HepG2 (cell line): ENCODE data around the gene CAPN11. TPM values are rescaled to one million over a fixed set of nuclear protein-coding genes. Genes with fewer than 3 reads are reported as not detected.

Experiments used
- ERF ChIP-seq: IDR thresholded peaks from 2 replicates; pipeline ENCODE4 v1.6.1; 2018; ENCODE audit warnings: missing biosample characterization, missing genetic modification reagents
- HNF1A ChIP-seq, 2 experiments: sonication (generic) in 1 of 2; formaldehyde crosslinking in 1 of 2; IDR thresholded peaks; 2 replicates each; pipeline versions ENCODE4 v1.4.0 to v1.6.1; 2016 to 2020; ENCODE audit warnings: borderline replicate concordance in 1 of 2, low read depth in 1 of 2, mild to moderate bottlenecking in 1 of 2, missing genetic modification reagents in 1 of 2
- IKZF4 ChIP-seq: sonication (generic); formaldehyde crosslinking; IDR thresholded peaks from 2 replicates; pipeline ENCODE4 v1.5.1; 2020; ENCODE audit warnings: borderline replicate concordance, mild to moderate bottlenecking, low read depth, missing genetic modification reagents; ENCODE audit errors: not compliant biosample characterization
- KLF13 ChIP-seq: sonication (generic); formaldehyde crosslinking; IDR thresholded peaks from 2 replicates; pipeline ENCODE4 v1.4.0; 2020; ENCODE audit warnings: mild to moderate bottlenecking, missing genetic modification reagents
- NFYB ChIP-seq: sonication (generic); formaldehyde crosslinking; IDR thresholded peaks from 2 replicates; pipeline ENCODE4 v1.4.0; 2020; ENCODE audit warnings: missing genetic modification reagents
- NR1H2 ChIP-seq: sonication (generic); formaldehyde crosslinking; IDR thresholded peaks from 2 replicates; pipeline ENCODE4 v1.8.1; 2022; ENCODE audit warnings: low read depth, missing genetic modification reagents, borderline replicate concordance
- PAWR ChIP-seq: sonication (generic); formaldehyde crosslinking; IDR thresholded peaks from 2 replicates; pipeline ENCODE4 v1.4.0; 2020; ENCODE audit warnings: missing genetic modification reagents, mild to moderate bottlenecking, borderline replicate concordance
- PLSCR1 ChIP-seq: sonication (generic); formaldehyde crosslinking; IDR thresholded peaks from 2 replicates; pipeline ENCODE4 v1.5.0; 2020; ENCODE audit warnings: missing genetic modification reagents, mild to moderate bottlenecking, borderline replicate concordance
- RARG ChIP-seq: sonication (generic); formaldehyde crosslinking; IDR thresholded peaks from 2 replicates; pipeline ENCODE4 v1.4.0; 2020; ENCODE audit warnings: low read depth, mild to moderate bottlenecking, missing genetic modification reagents
- SRSF9 ChIP-seq: fragments of 200-400 bp; formaldehyde crosslinking; IDR thresholded peaks from 2 replicates; pipeline ENCODE4 v1.6.1; 2018; ENCODE audit warnings: borderline replicate concordance, mild to moderate bottlenecking, low read depth, low read length; ENCODE audit not compliant: insufficient read depth, poor library complexity, severe bottlenecking
- SSRP1 ChIP-seq: IDR thresholded peaks from 2 replicates; pipeline ENCODE4 v1.6.1; 2016; ENCODE audit warnings: control low read depth
- TAF15 ChIP-seq: fragments of 200-400 bp; formaldehyde crosslinking; IDR thresholded peaks from one replicate; pipeline ENCODE4 v1.6.1; 2018; ENCODE audit warnings: mild to moderate bottlenecking, low read depth, low read length; ENCODE audit not compliant: poor library complexity, severe bottlenecking
- ZBTB42 ChIP-seq: sonication (generic); formaldehyde crosslinking; IDR thresholded peaks from 2 replicates; pipeline ENCODE4 v1.5.0; 2020; ENCODE audit warnings: mild to moderate bottlenecking, missing genetic modification reagents
- ZFP82 ChIP-seq: sonication (generic); formaldehyde crosslinking; IDR thresholded peaks from 2 replicates; pipeline ENCODE4 v1.5.1; 2020; ENCODE audit warnings: mild to moderate bottlenecking, missing genetic modification reagents, borderline replicate concordance
- ZNF180 ChIP-seq: sonication (generic); formaldehyde crosslinking; IDR thresholded peaks from 2 replicates; pipeline ENCODE4 v1.4.0; 2020; ENCODE audit warnings: low read depth, missing genetic modification reagents, borderline replicate concordance
- ZNF296 ChIP-seq: sonication (generic); formaldehyde crosslinking; conservative IDR thresholded peaks from 2 replicates; pipeline ENCODE4 v1.5.0; 2020; ENCODE audit warnings: mild to moderate bottlenecking, missing genetic modification reagents
- ZNF484 ChIP-seq: sonication (generic); formaldehyde crosslinking; IDR thresholded peaks from 2 replicates; pipeline ENCODE4 v1.5.1; 2020; ENCODE audit warnings: mild to moderate bottlenecking, low read depth, missing genetic modification reagents, borderline replicate concordance
- ZNF598 ChIP-seq: sonication (generic); formaldehyde crosslinking; IDR thresholded peaks from 2 replicates; pipeline ENCODE4 v1.5.1; 2020; ENCODE audit warnings: mild to moderate bottlenecking, missing genetic modification reagents, borderline replicate concordance
- ZNF629 ChIP-seq: sonication (generic); formaldehyde crosslinking; conservative IDR thresholded peaks from 2 replicates; pipeline ENCODE4 v1.5.0; 2020; ENCODE audit warnings: missing genetic modification reagents
- ZNF766 ChIP-seq: sonication (generic); formaldehyde crosslinking; IDR thresholded peaks from 2 replicates; pipeline ENCODE4 v1.5.0; 2020; ENCODE audit warnings: missing genetic modification reagents, borderline replicate concordance
- polyA plus RNA-seq, 8 experiments: library from polyadenylated mRNA; depleted of rRNA in 3 of 8; stranded (reverse) in 7 of 8; unstranded in 1 of 8; fragments of >200 nt; fragmentation: Illumina TruSeq in 4 of 8; extraction: Trizol in 4 of 8; gene quantifications; 2 replicates each; pipeline versions ENCODE4 v1.2.1 to v1.2.3, GENCODE V29; 2011 to 2016; ENCODE audit warnings: low read depth in 4 of 8, missing spikeins in 1 of 8, mixed read lengths in 1 of 8; ENCODE audit not compliant: insufficient read depth in 1 of 8
- total RNA-seq, 5 experiments: library from RNA; depleted of rRNA; stranded (reverse); fragments of >200 nt; fragmentation: Illumina TruSeq; extraction: Trizol; gene quantifications; 2 replicates each; pipeline ENCODE4 v1.2.3, GENCODE V29; 2016; ENCODE audit warnings: low read depth in 1 of 5
- TF ChIP-seq, protein P1 (sequence below): sonication (generic); formaldehyde crosslinking; IDR thresholded peaks from 2 replicates; pipeline ENCODE4 v1.4.0; 2020; ENCODE audit warnings: mild to moderate bottlenecking, missing genetic modification reagents
- TF ChIP-seq, protein P2 (sequence below): sonication (generic); formaldehyde crosslinking; IDR thresholded peaks from 2 replicates; pipeline ENCODE4 v1.8.1; 2023; ENCODE audit warnings: missing genetic modification reagents, inconsistent platforms, borderline replicate concordance

CAPN11 gene
- total and polyA plus RNA-seq, 2 of the 13 experiments (the other 11 are each of a cell fraction or from before 2014, with no cell fraction given) = 0.07 to 0.11 TPM

GRCh38 chr6:44157152-44157521 lies 1.5 kb upstream of the CAPN11 start (continued):
- no peak for TF ChIP-seq ERF (CRISPR knock-in tag)
- no peak for TF ChIP-seq PAWR (CRISPR knock-in tag)
- TF ChIP-seq PLSCR1 (CRISPR knock-in tag) = no peak
- TF ChIP-seq ZNF598 (CRISPR knock-in tag) = peak; percentile 77; the same call in 1 of the 2 replicates
- no peak for TF ChIP-seq TAF15
- no peak for TF ChIP-seq ZFP82 (CRISPR knock-in tag)
- TF ChIP-seq NFYB (CRISPR knock-in tag) = no peak
- no peak for TF ChIP-seq SRSF9
- no peak for TF ChIP-seq ZNF629
- TF ChIP-seq ZBTB42 (CRISPR knock-in tag) = no peak
- TF ChIP-seq NR1H2 (CRISPR knock-in tag) = no peak
- TF ChIP-seq ZNF296 (CRISPR knock-in tag) = no peak
- no peak for TF ChIP-seq HNF1A (IDR thresholded peaks at IDR 0.05; ENCODE audit: low read depth)
- TF ChIP-seq HNF1A (CRISPR knock-in tag; IDR thresholded peaks at IDR 0.05; ENCODE audit: borderline replicate concordance) = no peak
- TF ChIP-seq ZNF484 = no peak
- TF ChIP-seq ZNF766 (CRISPR knock-in tag) = no peak
- no peak for TF ChIP-seq ZNF180 (CRISPR knock-in tag)
- TF ChIP-seq, protein P1, sequence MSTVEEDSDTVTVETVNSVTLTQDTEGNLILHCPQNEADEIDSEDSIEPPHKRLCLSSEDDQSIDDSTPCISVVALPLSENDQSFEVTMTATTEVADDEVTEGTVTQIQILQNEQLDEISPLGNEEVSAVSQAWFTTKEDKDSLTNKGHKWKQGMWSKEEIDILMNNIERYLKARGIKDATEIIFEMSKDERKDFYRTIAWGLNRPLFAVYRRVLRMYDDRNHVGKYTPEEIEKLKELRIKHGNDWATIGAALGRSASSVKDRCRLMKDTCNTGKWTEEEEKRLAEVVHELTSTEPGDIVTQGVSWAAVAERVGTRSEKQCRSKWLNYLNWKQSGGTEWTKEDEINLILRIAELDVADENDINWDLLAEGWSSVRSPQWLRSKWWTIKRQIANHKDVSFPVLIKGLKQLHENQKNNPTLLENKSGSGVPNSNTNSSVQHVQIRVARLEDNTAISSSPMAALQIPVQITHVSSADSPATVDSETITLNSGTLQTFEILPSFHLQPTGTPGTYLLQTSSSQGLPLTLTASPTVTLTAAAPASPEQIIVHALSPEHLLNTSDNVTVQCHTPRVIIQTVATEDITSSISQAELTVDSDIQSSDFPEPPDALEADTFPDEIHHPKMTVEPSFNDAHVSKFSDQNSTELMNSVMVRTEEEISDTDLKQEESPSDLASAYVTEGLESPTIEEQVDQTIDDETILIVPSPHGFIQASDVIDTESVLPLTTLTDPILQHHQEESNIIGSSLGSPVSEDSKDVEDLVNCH (CRISPR knock-in tag) = no peak
- no peak for TF ChIP-seq KLF13 (CRISPR knock-in tag)
- no peak for TF ChIP-seq IKZF4 (CRISPR knock-in tag)
- TF ChIP-seq RARG (CRISPR knock-in tag) = no peak
- TF ChIP-seq SSRP1 (CRISPR knock-in tag) = no peak
- TF ChIP-seq, protein P2, sequence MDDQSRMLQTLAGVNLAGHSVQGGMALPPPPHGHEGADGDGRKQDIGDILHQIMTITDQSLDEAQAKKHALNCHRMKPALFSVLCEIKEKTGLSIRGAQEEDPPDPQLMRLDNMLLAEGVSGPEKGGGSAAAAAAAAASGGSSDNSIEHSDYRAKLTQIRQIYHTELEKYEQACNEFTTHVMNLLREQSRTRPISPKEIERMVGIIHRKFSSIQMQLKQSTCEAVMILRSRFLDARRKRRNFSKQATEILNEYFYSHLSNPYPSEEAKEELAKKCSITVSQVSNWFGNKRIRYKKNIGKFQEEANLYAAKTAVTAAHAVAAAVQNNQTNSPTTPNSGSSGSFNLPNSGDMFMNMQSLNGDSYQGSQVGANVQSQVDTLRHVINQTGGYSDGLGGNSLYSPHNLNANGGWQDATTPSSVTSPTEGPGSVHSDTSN (CRISPR knock-in tag) = no peak
